Ishikawa (cell line): ENCODE data around the gene REPS1.

Source experiments
- CEBPB ChIP-seq: IDR thresholded peaks from 2 replicates; pipeline ENCODE4 v1.6.1; 2012
- CREB1 ChIP-seq: IDR thresholded peaks from 2 replicates; pipeline ENCODE4 v1.6.1; 2012; ENCODE audit warnings: low read depth
- EGR1 ChIP-seq: IDR thresholded peaks from 2 replicates; pipeline ENCODE4 v1.6.1; 2012
- EP300 ChIP-seq: IDR thresholded peaks from 2 replicates; pipeline ENCODE4 v1.6.1; 2012; ENCODE audit warnings: borderline replicate concordance
- FOXM1 ChIP-seq: IDR thresholded peaks from 2 replicates; pipeline ENCODE4 v1.6.1; 2012; ENCODE audit warnings: low read depth, borderline replicate concordance
- MAX ChIP-seq: IDR thresholded peaks from 2 replicates; pipeline ENCODE4 v1.6.1; 2012
- NFIC ChIP-seq: IDR thresholded peaks from 2 replicates; pipeline ENCODE4 v1.6.1; 2012
- RAD21 ChIP-seq: IDR thresholded peaks from 2 replicates; pipeline ENCODE4 v1.6.1; 2012; ENCODE audit warnings: low read depth
- REST ChIP-seq: IDR thresholded peaks from 2 replicates; pipeline ENCODE4 v1.6.1; 2012; ENCODE audit warnings: low read depth, mild to moderate bottlenecking
- TAF1 ChIP-seq: IDR thresholded peaks from 2 replicates; pipeline ENCODE4 v1.6.1; 2012; ENCODE audit warnings: low read depth, mild to moderate bottlenecking
- TCF12 ChIP-seq: IDR thresholded peaks from 2 replicates; pipeline ENCODE4 v1.6.1; 2012; ENCODE audit warnings: low read depth
- TEAD4 ChIP-seq: IDR thresholded peaks from 2 replicates; pipeline ENCODE4 v1.6.1; 2012
- USF1 ChIP-seq: IDR thresholded peaks from 2 replicates; pipeline ENCODE4 v1.6.1; 2012
- YY1 ChIP-seq: IDR thresholded peaks from 2 replicates; pipeline ENCODE4 v1.6.1; 2012; ENCODE audit warnings: low read depth
- ZBTB7A ChIP-seq: IDR thresholded peaks from 2 replicates; pipeline ENCODE4 v1.6.1; 2012; ENCODE audit warnings: low read depth

Gene REPS1

GRCh38 chr6:138970856-138971425 lies 17.1 kb downstream of the REPS1 start:
- TF ChIP-seq NFIC (no peak), TEAD4 (no peak), TCF12 (no peak), REST (no peak), TAF1 (no peak), CEBPB (no peak)

- TF ChIP-seq CREB1 (no peak), TCF12 (no peak), TAF1 (no peak), EGR1 (no peak), MAX (no peak), EP300 (no peak), CEBPB (no peak), TEAD4 (no peak), RAD21 (no peak), USF1 (no peak), YY1 (no peak), ZBTB7A (no peak), REST (no peak), FOXM1 (no peak)
Observed at GRCh38 chr6:138970159-138970558, 17.9 kb downstream of the REPS1 start.

- TF ChIP-seq CREB1 (no peak), EGR1 (no peak), ZBTB7A (no peak)
Observed at GRCh38 chr6:138966870-138967269, 21.2 kb downstream of the REPS1 start.

GRCh38 chr6:138965971-138966370 lies 22.1 kb downstream of the REPS1 start:
- TF ChIP-seq TCF12 (no peak), FOXM1 (no peak), TAF1 (no peak), CREB1 (no peak), USF1 (no peak), MAX (no peak), YY1 (no peak), NFIC (no peak), REST (no peak), TEAD4 (no peak), CEBPB (no peak), EGR1 (no peak), EP300 (no peak)

GRCh38 chr6:138965291-138965874 lies 22.7 kb downstream of the REPS1 start:
- TF ChIP-seq TCF12 (no peak), EP300 (no peak), TAF1 (no peak), RAD21 (no peak), REST (no peak), CREB1 (no peak), NFIC (no peak), USF1 (no peak), ZBTB7A (no peak), MAX (no peak), TEAD4 (no peak), YY1 (no peak), FOXM1 (no peak), CEBPB (no peak), EGR1 (no peak)
